WTC11 (cell line): ENCODE measurements around the gene SFTPA1. TPM values are rescaled to one million over a fixed set of nuclear protein-coding genes. Genes with fewer than 3 reads are reported as not detected.

Source experiments
- ATAC-seq: fragments of 200-7000 bp; cut with Tn5 transposase; 2 replicates; pipeline ENCODE4 v1.10.0; 2021; ENCODE audit warnings: mild to moderate bottlenecking, moderate library complexity
- CTCF ChIA-PET: fragments of 300-600 bp; sonication (Branson Sonifier 250); formaldehyde crosslinking; loops from one replicate; lab custom pipeline; 2021; ENCODE audit warnings: antibody characterized with exemption; lab: Charles Lee
- POLR2A ChIA-PET: fragments of 350-600 bp; sonication (Branson Sonifier 250); formaldehyde crosslinking; loops from one replicate; lab custom pipeline; 2021; ENCODE audit warnings: antibody characterized with exemption; lab: Charles Lee
- DNase-seq: peaks from one replicate; pipeline ENCODE4 v3.0.0; 2021; ENCODE audit warnings: low spot score
- H3K27ac Mint-ChIP-seq: 2 replicates; pipeline ENCODE4 v1.8.0; 2021; ENCODE audit warnings: mixed read lengths
- H3K27me3 Mint-ChIP-seq: 2 replicates; pipeline ENCODE4 v1.8.0; 2021; ENCODE audit warnings: low read depth, mild to moderate bottlenecking, moderate library complexity, mixed read lengths
- H3K36me3 Mint-ChIP-seq: 2 replicates; pipeline ENCODE4 v1.8.0; 2021; ENCODE audit warnings: mixed read lengths
- H3K4me1 Mint-ChIP-seq: 2 replicates; pipeline ENCODE4 v1.8.0; 2022; ENCODE audit warnings: mixed read lengths
- H3K4me3 Mint-ChIP-seq: 2 replicates; pipeline ENCODE4 v1.8.0; 2021; ENCODE audit warnings: mild to moderate bottlenecking, moderate library complexity, mixed read lengths
- H3K9me3 Mint-ChIP-seq: 2 replicates; pipeline ENCODE4 v1.8.0; 2021; ENCODE audit warnings: mixed read lengths
- ARID4B ChIP-seq: sonication (generic); formaldehyde crosslinking; IDR thresholded peaks from 2 replicates; pipeline ENCODE4 v1.8.0; 2023; ENCODE audit warnings: missing genetic modification reagents, mild to moderate bottlenecking, borderline replicate concordance
- ATF1 ChIP-seq: sonication (generic); formaldehyde crosslinking; IDR thresholded peaks from 2 replicates; pipeline ENCODE4 v1.8.1; 2023; ENCODE audit warnings: mild to moderate bottlenecking, moderate library complexity, missing genetic modification reagents
- CDX4 ChIP-seq: fragments of 250-450 bp; sonication (Bioruptor Pico); IDR thresholded peaks from 2 replicates; pipeline ENCODE4 v1.9.0; 2021; ENCODE audit warnings: moderate library complexity, mild to moderate bottlenecking, inconsistent platforms, borderline replicate concordance
- ERG ChIP-seq: fragments of 250-450 bp; sonication (Bioruptor Pico); IDR thresholded peaks from 2 replicates; pipeline ENCODE4 v1.8.0; 2021; ENCODE audit warnings: mild to moderate bottlenecking
- GABPB1 ChIP-seq: sonication (generic); formaldehyde crosslinking; IDR thresholded peaks from 2 replicates; pipeline ENCODE4 v1.8.1; 2023; ENCODE audit warnings: mild to moderate bottlenecking, missing genetic modification reagents
- GRHL2 ChIP-seq: fragments of 250-450 bp; sonication (Bioruptor Pico); IDR thresholded peaks from 2 replicates; pipeline ENCODE4 v1.8.0; 2022; ENCODE audit warnings: mild to moderate bottlenecking, moderate library complexity; ENCODE audit not compliant: insufficient replicate concordance, severe bottlenecking
- GTF2I ChIP-seq: fragments of 250-450 bp; sonication (Bioruptor Pico); conservative IDR thresholded peaks from 2 replicates; pipeline ENCODE4 v1.4.0; 2021; ENCODE audit warnings: mild to moderate bottlenecking
- NFATC4 ChIP-seq: fragments of 250-450 bp; sonication (Bioruptor Pico); IDR thresholded peaks from 2 replicates; pipeline ENCODE4 v1.9.0; 2021; ENCODE audit warnings: mild to moderate bottlenecking
- NFE2L1 ChIP-seq: sonication (generic); formaldehyde crosslinking; IDR thresholded peaks from 2 replicates; pipeline ENCODE4 v1.8.1; 2023; ENCODE audit warnings: missing genetic modification reagents
- NR1H2 ChIP-seq: sonication (generic); formaldehyde crosslinking; IDR thresholded peaks from 2 replicates; pipeline ENCODE4 v1.9.0; 2021; ENCODE audit warnings: mild to moderate bottlenecking, moderate library complexity, missing genetic modification reagents
- NR3C1 ChIP-seq: sonication (generic); formaldehyde crosslinking; conservative IDR thresholded peaks from 2 replicates; pipeline ENCODE4 v1.8.1; 2023; ENCODE audit warnings: low read depth, mild to moderate bottlenecking, missing genetic modification reagents
- PRRX2 ChIP-seq: fragments of 250-450 bp; sonication (Bioruptor Pico); IDR thresholded peaks from 2 replicates; pipeline ENCODE4 v1.8.0; 2021; ENCODE audit warnings: mild to moderate bottlenecking
- SP1 ChIP-seq: sonication (generic); formaldehyde crosslinking; conservative IDR thresholded peaks from 2 replicates; pipeline ENCODE4 v1.8.1; 2022; ENCODE audit warnings: missing genetic modification reagents
- TP53 ChIP-seq: sonication (generic); formaldehyde crosslinking; IDR thresholded peaks from 2 replicates; pipeline ENCODE4 v1.8.1; 2023; ENCODE audit warnings: mild to moderate bottlenecking, missing genetic modification reagents
- USF2 ChIP-seq: sonication (generic); formaldehyde crosslinking; IDR thresholded peaks from 2 replicates; pipeline ENCODE4 v1.8.1; 2023; ENCODE audit warnings: mild to moderate bottlenecking, missing genetic modification reagents, moderate library complexity
- ZBTB43 ChIP-seq: sonication (generic); formaldehyde crosslinking; IDR thresholded peaks from 2 replicates; pipeline ENCODE4 v1.8.1; 2023; ENCODE audit warnings: mild to moderate bottlenecking, missing genetic modification reagents
- ZNF263 ChIP-seq: sonication (generic); formaldehyde crosslinking; IDR thresholded peaks from 2 replicates; pipeline ENCODE4 v1.8.1; 2022; ENCODE audit warnings: low read depth, mild to moderate bottlenecking, moderate library complexity, missing genetic modification reagents
- ZNF416 ChIP-seq: fragments of 250-450 bp; sonication (Bioruptor Pico); IDR thresholded peaks from 2 replicates; pipeline ENCODE4 v1.9.0; 2021; ENCODE audit warnings: mild to moderate bottlenecking, inconsistent platforms
- ZNF425 ChIP-seq: fragments of 250-450 bp; sonication (Bioruptor Pico); conservative IDR thresholded peaks from 2 replicates; pipeline ENCODE4 v1.9.0; 2021; ENCODE audit warnings: mild to moderate bottlenecking
- total RNA-seq: library from RNA; stranded (reverse); gene quantifications from 3 replicates; pipeline ENCODE4 v1.2.3, GENCODE V29; 2021

SFTPA1 gene
- total RNA-seq, 1 experiment from 2014 or later, result 3.8 TPM

- CTCF ChIA-PET, result no interaction called here
- ATAC-seq (no peak), DNase-seq (no peak)
- no peak overlapping the region for H3K4me3 Mint-ChIP-seq
- no peaks in the 10 kb centered on the region for H3K4me1 Mint-ChIP-seq
- peaks cover 23% of the 10 kb centered on the region for H3K27me3 Mint-ChIP-seq
- no peak overlapping the region for H3K27ac Mint-ChIP-seq
- no peaks in the 10 kb centered on the region for H3K36me3 Mint-ChIP-seq
- TF ChIP-seq GRHL2 (CRISPR knock-in tag) (no peak), NFE2L1 (CRISPR knock-in tag) (no peak), SP1 (no peak), PRRX2 (CRISPR knock-in tag) (no peak), ZNF425 (CRISPR knock-in tag) (no peak), ARID4B (no peak), ZNF263 (no peak), TP53 (no peak), GABPB1 (no peak), NR1H2 (CRISPR knock-in tag) (no peak), ERG (CRISPR knock-in tag) (no peak), GTF2I (CRISPR knock-in tag) (no peak), NFATC4 (CRISPR knock-in tag) (no peak), NR3C1 (CRISPR knock-in tag) (no peak), ATF1 (CRISPR knock-in tag) (no peak), ZNF416 (CRISPR knock-in tag) (no peak), USF2 (CRISPR knock-in tag) (no peak), ZBTB43 (CRISPR knock-in tag) (no peak), CDX4 (CRISPR knock-in tag) (no peak)
- TF ChIP-seq, all 79 proteins: peak for 0
- H3K9me3 Mint-ChIP-seq, result peaks cover 14% of the 10 kb centered on the region
- POLR2A ChIA-PET, result no interaction called here
Observed at GRCh38 chr10:79628083-79628482, 17.3 kb downstream of the SFTPA1 start.
